Kasumi-1 (cell line): ENCODE results near the gene PROX1.

Experiments
- DNase-seq, 2 experiments: peaks; one replicate each; lab custom pipeline; 2025; lab: John Stamatoyannopoulos, UW

Gene PROX1

GRCh38 chr1:213979751-213980586, 7.8 kb upstream of the PROX1 start:
- DNase-seq = no peak

GRCh38 chr1:213980906-213981305, 6.9 kb upstream of the PROX1 start:
- DNase-seq = no peak

GRCh38 chr1:213982289-213982671, 5.5 kb upstream of the PROX1 start:
- no peak for DNase-seq

GRCh38 chr1:213982672-213983492, 4.9 kb upstream of the PROX1 start:
- no peak for DNase-seq

- DNase-seq = no peak
Observed at GRCh38 chr1:213983493-213984386, 4.0 kb upstream of the PROX1 start.

- no peak for DNase-seq
Observed at GRCh38 chr1:213984387-213985208, 3.2 kb upstream of the PROX1 start.

- DNase-seq = no peak
Observed at GRCh38 chr1:213985209-213986019, 2.4 kb upstream of the PROX1 start.

- no peak for DNase-seq
Observed at GRCh38 chr1:213986020-213986924, 1.5 kb upstream of the PROX1 start.

- DNase-seq = no peak
Observed at GRCh38 chr1:213986925-213987250, 885 bp upstream of the PROX1 start.

- no peak for DNase-seq
Observed at GRCh38 chr1:213987422-213987926, 299 bp upstream of the PROX1 start.

GRCh38 chr1:213988507-213989001, 781 bp downstream of the PROX1 start:
- DNase-seq = no peak

GRCh38 chr1:213989002-213989855, 1.5 kb downstream of the PROX1 start:
- no peak for DNase-seq

GRCh38 chr1:213993929-213994328, 6.2 kb downstream of the PROX1 start:
- no peak for DNase-seq

GRCh38 chr1:213994888-213995287, 7.1 kb downstream of the PROX1 start:
- DNase-seq = no peak

- DNase-seq = no peak
Observed at GRCh38 chr1:213995603-213996002, 7.8 kb downstream of the PROX1 start.

GRCh38 chr1:213996320-213997037, 8.7 kb downstream of the PROX1 start:
- no peak for DNase-seq

GRCh38 chr1:213997038-213997771, 9.4 kb downstream of the PROX1 start:
- DNase-seq = no peak
